Measurements from ENCODE around the gene MAP3K5.

- TF ChIP-seq CTCF (IDR thresholded peaks at IDR 0.05) (no peak), POLR2AphosphoS5 (IDR thresholded peaks at IDR 0.05) (no peak), POLR2A (IDR thresholded peaks at IDR 0.05) (no peak)
Measured at GRCh38 chr6:136613477-136613876, 178.8 kb downstream of the MAP3K5 start.

All from suprapubic skin (tissue), 4 donors.